Endothelial cell (in vitro differentiated cells): ENCODE measurements around the gene UNCX. TPM values are rescaled to one million over a fixed set of nuclear protein-coding genes. Genes with fewer than 3 reads are reported as not detected.

ENCODE experiments used
- DNase-seq: peaks from one replicate; pipeline ENCODE4 v3.0.0; 2021; ENCODE audit warnings: low spot score
- H3K27ac Mint-ChIP-seq: one replicate; pipeline ENCODE4 v1.8.0; 2021; ENCODE audit warnings: mixed read lengths, inconsistent platforms; ENCODE audit not compliant: unreplicated experiment
- H3K27me3 Mint-ChIP-seq: one replicate; pipeline ENCODE4 v1.8.0; 2021; ENCODE audit warnings: mild to moderate bottlenecking, moderate library complexity, mixed read lengths, inconsistent platforms; ENCODE audit not compliant: unreplicated experiment
- H3K36me3 Mint-ChIP-seq: one replicate; pipeline ENCODE4 v1.8.0; 2021; ENCODE audit warnings: mild to moderate bottlenecking, low read depth, mixed read lengths, inconsistent platforms; ENCODE audit not compliant: unreplicated experiment
- H3K4me1 Mint-ChIP-seq: one replicate; pipeline ENCODE4 v1.8.0; 2021; ENCODE audit warnings: mild to moderate bottlenecking, mixed read lengths, inconsistent platforms; ENCODE audit not compliant: unreplicated experiment
- H3K4me3 Mint-ChIP-seq: one replicate; pipeline ENCODE4 v1.8.0; 2021; ENCODE audit warnings: mild to moderate bottlenecking, mixed read lengths, inconsistent platforms; ENCODE audit not compliant: unreplicated experiment
- H3K9me3 Mint-ChIP-seq: one replicate; pipeline ENCODE4 v1.8.0; 2021; ENCODE audit warnings: mixed read lengths, inconsistent platforms; ENCODE audit not compliant: unreplicated experiment
- CTCF ChIP-seq: fragments of 200-600 bp; sonication (generic); IDR thresholded peaks from one replicate; pipeline ENCODE4 v1.5.0; 2021; ENCODE audit warnings: antibody characterized with exemption; ENCODE audit not compliant: unreplicated experiment
- total RNA-seq: library from RNA; stranded (reverse); fragmentation: NEBNext Ultra II Directional; extraction: Animal tissue kit (Norgen Biotek cat#: 25700); gene quantifications from one replicate; pipeline ENCODE4 v1.2.1, GENCODE V29; 2021; ENCODE audit not compliant: unreplicated experiment

Gene UNCX
- total RNA-seq, 1 donor from 2014 or later, result not detected

- Mint-ChIP-seq H3K27me3 (peaks cover 8% of the 10 kb centered on the region), H3K9me3 (no peaks in the 10 kb centered on the region)
- DNase-seq, result no peak
Observed at GRCh38 chr7:1254281-1255079, 21.8 kb downstream of the UNCX start.

GRCh38 chr7:1255080-1255816 is 22.6 kb downstream of the UNCX start:
- Mint-ChIP-seq H3K9me3 (no peaks in the 10 kb centered on the region), H3K27me3 (peaks cover 5% of the 10 kb centered on the region), H3K36me3 (no peaks in the 10 kb centered on the region), H3K4me3 (no peak overlapping the region), H3K27ac (no peak overlapping the region), H3K4me1 (no peaks in the 10 kb centered on the region)
- TF ChIP-seq CTCF, result no peak
- DNase-seq, result no peak

More at GRCh38 chr7:1254281-1255079, 21.8 kb downstream of the UNCX start:
- H3K4me1 Mint-ChIP-seq, result no peaks in the 10 kb centered on the region
- H3K27ac Mint-ChIP-seq, result no peak overlapping the region
- TF ChIP-seq CTCF, result no peak
- no peaks in the 10 kb centered on the region for H3K36me3 Mint-ChIP-seq
- H3K4me3 Mint-ChIP-seq, result no peak overlapping the region

- Mint-ChIP-seq H3K9me3 (no peaks in the 10 kb centered on the region), H3K4me1 (no peaks in the 10 kb centered on the region), H3K36me3 (peaks cover 4% of the 10 kb centered on the region), H3K4me3 (peak overlapping the region; percentile 57), H3K27ac (no peak overlapping the region), H3K27me3 (peaks cover 5% of the 10 kb centered on the region)
- no peak for TF ChIP-seq CTCF
- no peak for DNase-seq
Observed at GRCh38 chr7:1255817-1256340, 23.2 kb downstream of the UNCX start.

- Mint-ChIP-seq H3K27me3 (peaks cover 5% of the 10 kb centered on the region), H3K36me3 (peaks cover 4% of the 10 kb centered on the region)
Observed at GRCh38 chr7:1256621-1257020, 23.9 kb downstream of the UNCX start.

More at GRCh38 chr7:1256621-1257020, 23.9 kb downstream of the UNCX start:
- Mint-ChIP-seq H3K27ac (no peak overlapping the region), H3K4me1 (no peaks in the 10 kb centered on the region), H3K9me3 (no peaks in the 10 kb centered on the region), H3K4me3 (no peak overlapping the region)
- no peak for DNase-seq
- TF ChIP-seq CTCF, result no peak
